Uterus (tissue), 2 donors: ENCODE data around the gene ACBD6.

ENCODE experiments used
- CTCF ChIP-seq, 4 experiments: fragments of 200-600 bp in 2 of 4; fragments of 450-650 bp in 2 of 4; sonication (generic) in 2 of 4; IDR thresholded peaks; one replicate each; pipeline ENCODE4 v1.5.1; 2016 to 2019; ENCODE audit warnings: antibody characterized with exemption in 4 of 4, mild to moderate bottlenecking in 2 of 4, moderate library complexity in 1 of 4
- POLR2A ChIP-seq, 2 donors: fragments of 450-650 bp; IDR thresholded peaks; one replicate each; pipeline ENCODE4 v1.6.1; 2016; ENCODE audit warnings: antibody characterized with exemption in 2 of 2, mild to moderate bottlenecking in 1 of 2, moderate library complexity in 1 of 2

- TF ChIP-seq CTCF (IDR thresholded peaks at IDR 0.05) (no peak), POLR2A (IDR thresholded peaks at IDR 0.05) (no peak)
Measured at GRCh38 chr1:180267211-180267561, 235.2 kb downstream of the ACBD6 start.
